ENCODE measurements around the gene ASTN2. TPM values are rescaled to one million over a fixed set of nuclear protein-coding genes. Genes with fewer than 3 reads are reported as not detected.

The ASTN2 gene
- total and polyA plus RNA-seq, 2 donors (not counting 3 experiments of a cell fraction or from before 2014, with no cell fraction given): 1.0 to 1.9 TPM

DNA sequence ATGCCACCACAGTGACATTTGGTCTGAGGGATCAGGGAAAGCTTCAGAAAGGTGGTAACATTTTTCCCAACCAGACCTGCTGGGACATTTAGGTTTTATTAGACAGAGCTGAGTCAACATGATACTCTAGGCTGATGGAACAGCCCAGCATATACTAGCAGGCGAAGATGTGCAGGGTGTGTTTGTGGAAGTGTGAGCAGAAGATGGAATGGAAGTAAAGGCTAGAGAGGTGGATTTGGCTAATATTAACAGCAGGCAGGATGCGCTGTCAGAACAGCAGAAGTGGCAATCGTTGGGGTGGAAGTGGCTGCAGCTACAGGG lies 340.6 kb downstream of the ASTN2 start:
- Histone ChIP-seq H3K36me3 (ENCODE audit: control insufficient read depth in 2 of 2, extremely low read depth in 1 of 2, insufficient read depth in 2 of 2, low read length in 2 of 2) (no peaks in the 10 kb centered on the region), H4K20me1 (replicated peaks; ENCODE audit: control insufficient read depth, extremely low read depth, insufficient read depth, low read length) (no peaks in the 10 kb centered on the region), H3K27ac (ENCODE audit: insufficient read depth, low read depth, low read length) (no peak overlapping the region), H3K9me3 (replicated peaks; ENCODE audit: control insufficient read depth, insufficient read depth, low read length) (peaks cover 2% of the 10 kb centered on the region), H3K9me1 (replicated peaks; ENCODE audit: control insufficient read depth, extremely low read depth, insufficient read depth, low read length) (no peaks in the 10 kb centered on the region), H3K4me3 (replicated peaks in 1 of 3; ENCODE audit: insufficient read depth in 1 of 3, low read depth in 1 of 3, low read length in 3 of 3) (no peak overlapping the region), H3K79me2 (ENCODE audit: control insufficient read depth, insufficient read depth, low read length) (no peaks in the 10 kb centered on the region), H3K9ac (replicated peaks; ENCODE audit: extremely low read depth, insufficient read depth, low read length) (no peak overlapping the region), H2AFZ (ENCODE audit: low read depth, low read length) (no peak overlapping the region), H3K27me3 (ENCODE audit: control insufficient read depth in 2 of 2, insufficient read depth in 2 of 2, low read length in 2 of 2) (no peaks in the 10 kb centered on the region), H3K4me2 (ENCODE audit: insufficient read depth, low read length) (no peak overlapping the region), H3K4me1 (ENCODE audit: control insufficient read depth, extremely low read depth, insufficient read depth, low read length) (no peaks in the 10 kb centered on the region)
- dilution Hi-C loops (cut with MboI; ENCODE audit: extremely low pct_ligation_motif_present, low sequenced_read_pairs) (no loop called here), intact Hi-C loops (cut with micrococcal nuclease) (no loop called here)
- CTCF ChIA-PET: no interaction called here
- DNase-seq (ENCODE audit: low read depth, low spot score) (no peak), FAIRE-seq (no peak)
- TF ChIP-seq GATA2 (IDR thresholded peaks at IDR 0.05; ENCODE audit: insufficient read depth, insufficient read length, low read depth, low read length) (no peak), POLR2A (IDR thresholded peaks at IDR 0.05; ENCODE audit: low read depth, low read length) (no peak), MYC (IDR thresholded peaks at IDR 0.05; ENCODE audit: low read depth, low read length) (no peak), FOS (IDR thresholded peaks at IDR 0.05; ENCODE audit: borderline replicate concordance, insufficient read depth, low read length) (no peak), POLR2AphosphoS5 (IDR thresholded peaks at IDR 0.05; ENCODE audit: insufficient read depth, low read depth, low read length) (no peak), JUN (IDR thresholded peaks at IDR 0.05; ENCODE audit: borderline replicate concordance, insufficient read depth, insufficient read length, low read depth) (no peak), EZH2 (IDR thresholded peaks at IDR 0.05; ENCODE audit: borderline replicate concordance, low read depth, low read length, severe bottlenecking) (no peak), CTCF (IDR thresholded peaks at IDR 0.05; ENCODE audit: extremely low read depth in 1 of 2, insufficient read depth in 1 of 2, low read depth in 1 of 2, low read length in 2 of 2) (no peak), MAX (IDR thresholded peaks at IDR 0.05; ENCODE audit: insufficient read depth, insufficient read length) (no peak)
- BruUV-seq (replicated peaks): no TSS peak
- POLR2A ChIA-PET: no interaction called here

Measured in endothelial cell of umbilical vein (primary cell).